HCT116 (cell line): ENCODE measurements around the gene CRACDL. TPM values are rescaled to one million over a fixed set of nuclear protein-coding genes. Genes with fewer than 3 reads are reported as not detected.

ENCODE experiments used
- ATAC-seq: fragments of 200-7000 bp; cut with Tn5 transposase; 2 replicates; pipeline ENCODE4 v1.9.1; 2020; ENCODE audit warnings: mild to moderate bottlenecking, moderate library complexity
- BruUV-seq: library from RNA; stranded (reverse); fragments of 400-500 nt; replicated peaks from 2 replicates; lab custom pipeline; 2021; lab: Mats Ljungman, UMichigan
- CTCF ChIA-PET: fragments of 300-600 bp; sonication (Branson Sonifier 250); formaldehyde crosslinking; loops from one replicate; lab custom pipeline; 2021; ENCODE audit warnings: antibody characterized with exemption; lab: Charles Lee
- POLR2A ChIA-PET: fragments of 300-600, 350-600 bp; sonication (Branson Sonifier 250); formaldehyde crosslinking; loops from one replicate; lab custom pipeline; 2021; ENCODE audit warnings: antibody characterized with exemption; lab: Charles Lee
- RAD21 ChIA-PET, 2 experiments: fragments of 300-600 bp; sonication (Branson Sonifier 250); formaldehyde crosslinking; loops; one replicate each; lab custom pipeline; 2023; ENCODE audit warnings: low total read pairs in 2 of 2; ENCODE audit not compliant: uncharacterized antibody in 2 of 2, unreplicated experiment in 2 of 2, low non-redundant PET in 1 of 2; lab: Charles Lee
- DNase-seq: peaks from one replicate; pipeline ENCODE4 v3.0.0-alpha.2; 2010; ENCODE audit warnings: low read depth, low spot score
- H2AFZ ChIP-seq: fragments of 200-600 bp; shearing (Covaris generic), sonication (generic); 2 replicates; pipeline ENCODE4 v1.6.1; 2017; ENCODE audit warnings: low read depth, mixed run types, mixed read lengths, antibody characterized with exemption, low read length; ENCODE audit not compliant: poor library complexity, severe bottlenecking
- H3K27ac ChIP-seq: 2 replicates; pipeline ENCODE4 v1.5.1; 2012; ENCODE audit warnings: low read depth, low read length
- H3K27me3 ChIP-seq: fragments of 200-600 bp; sonication (generic); 2 replicates; pipeline ENCODE4 v1.6.1; 2016; ENCODE audit warnings: mixed run types, low read length, mixed read lengths; ENCODE audit not compliant: insufficient read depth
- H3K36me3 ChIP-seq, 2 experiments: fragments of 200-500 bp in 1 of 2; fragments of 200-600 bp in 1 of 2; sonication (Bioruptor generic) in 1 of 2; sonication (generic) in 1 of 2; 2 replicates each; pipeline versions ENCODE4 v1.5.1 to v1.6.1; 2014 to 2016; ENCODE audit warnings: low read length in 2 of 2, inconsistent platforms in 1 of 2, mixed read lengths in 1 of 2, mixed run types in 1 of 2; ENCODE audit not compliant: insufficient read depth in 2 of 2, control insufficient read depth in 1 of 2
- H3K4me1 ChIP-seq, 2 experiments: fragments of 200-600 bp in 1 of 2; sonication (generic) in 1 of 2; 2 replicates each; pipeline versions ENCODE4 v1.5.1 to v1.6.1; 2012 to 2017; ENCODE audit warnings: low read length in 2 of 2, inconsistent platforms in 1 of 2, mild to moderate bottlenecking in 1 of 2, mixed read lengths in 1 of 2, mixed run types in 1 of 2, moderate library complexity in 1 of 2; ENCODE audit not compliant: insufficient read depth in 2 of 2, control insufficient read depth in 1 of 2
- H3K4me2 ChIP-seq: fragments of 200-600 bp; sonication (generic); 2 replicates; pipeline ENCODE4 v1.6.1; 2017; ENCODE audit warnings: mixed run types, low read length, mixed read lengths
- H3K4me3 ChIP-seq, 2 experiments: fragments of 200-600 bp in 1 of 2; sonication (generic) in 1 of 2; replicated peaks in 1 of 2; 2 replicates each; pipeline ENCODE4 v1.5.1; 2011 to 2016; ENCODE audit warnings: low read length in 2 of 2, control low read depth in 1 of 2, low read depth in 1 of 2, mild to moderate bottlenecking in 1 of 2, mixed read lengths in 1 of 2, mixed run types in 1 of 2
- H3K79me2 ChIP-seq: fragments of 200-600 bp; sonication (generic); 2 replicates; pipeline ENCODE4 v1.6.1; 2017; ENCODE audit warnings: mild to moderate bottlenecking, mixed run types, low read length, moderate library complexity, mixed read lengths; ENCODE audit not compliant: insufficient read depth
- H3K9ac ChIP-seq: fragments of 200-600 bp; sonication (generic); 2 replicates; pipeline ENCODE4 v1.6.1; 2016; ENCODE audit warnings: low read length, mixed read lengths
- H3K9me2 ChIP-seq: fragments of 200-600 bp; sonication (generic), shearing (Covaris generic); 2 replicates; pipeline ENCODE4 v1.6.1; 2017; ENCODE audit warnings: mixed run types, mild to moderate bottlenecking, moderate library complexity; ENCODE audit not compliant: insufficient read depth
- H3K9me3 ChIP-seq, 2 experiments: fragments of 200-500 bp in 1 of 2; fragments of 200-600 bp in 1 of 2; sonication (Bioruptor generic) in 1 of 2; sonication (generic) in 1 of 2; 2 replicates each; pipeline ENCODE4 v1.6.1; 2014 to 2017; ENCODE audit warnings: low read length in 2 of 2, mixed read lengths in 2 of 2, inconsistent platforms in 1 of 2, low read depth in 1 of 2, mild to moderate bottlenecking in 1 of 2, mixed run types in 1 of 2, moderate library complexity in 1 of 2; ENCODE audit not compliant: control insufficient read depth in 1 of 2, insufficient read depth in 1 of 2
- H4K20me1 ChIP-seq: fragments of 200-600 bp; sonication (generic), shearing (Covaris generic); 2 replicates; pipeline ENCODE4 v1.6.1; 2017; ENCODE audit warnings: mixed run types, mild to moderate bottlenecking, moderate library complexity; ENCODE audit not compliant: insufficient read depth
- CBX3 ChIP-seq: IDR thresholded peaks from 2 replicates; pipeline ENCODE4 v1.6.1; 2012; ENCODE audit warnings: low read depth
- CEBPB ChIP-seq: IDR thresholded peaks from 2 replicates; pipeline ENCODE4 v1.6.1; 2012; ENCODE audit warnings: low read depth
- CTCF ChIP-seq, 3 experiments: fragments of 200-600 bp in 1 of 3; sonication (generic) in 1 of 3; IDR thresholded peaks in 2 of 3; conservative IDR thresholded peaks in 1 of 3; 2 replicates each; pipeline ENCODE4 v1.5.1; 2012 to 2017; ENCODE audit warnings: low read depth in 2 of 3, low read length in 2 of 3, antibody characterized with exemption in 1 of 3, borderline replicate concordance in 1 of 3, control low read depth in 1 of 3, mild to moderate bottlenecking in 1 of 3, mixed read lengths in 1 of 3, mixed run types in 1 of 3, moderate library complexity in 1 of 3; ENCODE audit not compliant: insufficient read depth in 1 of 3
- POLR2A ChIP-seq: IDR thresholded peaks from 2 replicates; pipeline ENCODE4 v1.7.0; 2011; ENCODE audit warnings: borderline replicate concordance; ENCODE audit not compliant: insufficient read depth, insufficient read length; ENCODE audit errors: extremely low read depth
- POLR2AphosphoS5 ChIP-seq: IDR thresholded peaks from 2 replicates; pipeline ENCODE4 v1.6.1; 2011; ENCODE audit warnings: mild to moderate bottlenecking, low read depth, low read length, moderate library complexity
- REST ChIP-seq: IDR thresholded peaks from 2 replicates; pipeline ENCODE4 v1.6.1; 2012; ENCODE audit warnings: low read depth
- SRF ChIP-seq: IDR thresholded peaks from 2 replicates; pipeline ENCODE4 v1.6.1; 2012; ENCODE audit warnings: low read depth
- TCF7L2 ChIP-seq: IDR thresholded peaks from 2 replicates; pipeline ENCODE4 v1.7.0; 2011; ENCODE audit warnings: borderline replicate concordance, inconsistent platforms; ENCODE audit not compliant: insufficient read depth, insufficient read length; ENCODE audit errors: extremely low read depth
- YY1 ChIP-seq: IDR thresholded peaks from 2 replicates; pipeline ENCODE4 v1.6.1; 2011; ENCODE audit warnings: low read length, low read depth, moderate library complexity, mild to moderate bottlenecking; ENCODE audit not compliant: insufficient replicate concordance; ENCODE audit errors: extremely low read depth
- ZBTB33 ChIP-seq: IDR thresholded peaks from 2 replicates; pipeline ENCODE4 v1.6.1; 2011; ENCODE audit warnings: mild to moderate bottlenecking, low read length, moderate library complexity; ENCODE audit not compliant: insufficient replicate concordance; ENCODE audit errors: extremely low read depth
- ZNF274 ChIP-seq: fragments of 200-500 bp; sonication (Bioruptor generic); IDR thresholded peaks from 2 replicates; pipeline ENCODE4 v1.6.1; 2014; ENCODE audit warnings: mild to moderate bottlenecking, low read depth, low read length, inconsistent platforms
- intact Hi-C: fragments of 100-400 bp; cut with micrococcal nuclease; formaldehyde crosslinking; loops from 2 replicates; pipeline ENCODE4 v1.10.0; 2022
- total RNA-seq: library from RNA; stranded (reverse); gene quantifications from one replicate; pipeline ENCODE4 v1.2.1, GENCODE V29; 2021; ENCODE audit not compliant: unreplicated experiment

The CRACDL gene
- total RNA-seq, 1 experiment from 2014 or later, result 1.1 TPM

GRCh38 chr2:98775146-98775986, 160.7 kb downstream of the CRACDL start:
- H3K9ac ChIP-seq, result no peak overlapping the region
- H4K20me1 ChIP-seq, result no peaks in the 10 kb centered on the region
- no peak overlapping the region for H3K4me2 ChIP-seq
- RAD21 ChIA-PET, result no interaction called here
- peaks cover 0 to 5% of the 10 kb centered on the region in 2 experiments; a peak in 1 of 4 replicates for H3K4me1 ChIP-seq
- no peaks in the 10 kb centered on the region for H3K27me3 ChIP-seq
- DNase-seq, result no peak
- intact Hi-C loops, result no loop called here
- no peak overlapping the region for H3K27ac ChIP-seq
- H3K4me3 ChIP-seq, result no peak overlapping the region
- POLR2A ChIA-PET, result no interaction called here
- TF ChIP-seq ZNF274, result no peak
- no peak for TF ChIP-seq CEBPB
- TF ChIP-seq CBX3, result no peak
- TF ChIP-seq SRF, result no peak
- no peak for TF ChIP-seq POLR2A
- no peak for TF ChIP-seq TCF7L2
- ATAC-seq, result no peak
- no peaks in the 10 kb centered on the region for H3K36me3 ChIP-seq
- H3K79me2 ChIP-seq, result no peaks in the 10 kb centered on the region
- no peaks in the 10 kb centered on the region for H3K9me3 ChIP-seq
- H3K9me2 ChIP-seq, result no peaks in the 10 kb centered on the region
- no peak overlapping the region for H2AFZ ChIP-seq
- BruUV-seq, result no TSS peak
- CTCF ChIA-PET, result no interaction called here

GRCh38 chr2:98773907-98774306, 162.1 kb downstream of the CRACDL start:
- Histone ChIP-seq H3K9me3 (no peaks in the 10 kb centered on the region), H3K4me1 (no peaks in the 10 kb centered on the region), H3K36me3 (no peaks in the 10 kb centered on the region), H3K4me3 (no peak overlapping the region), H3K9me2 (no peaks in the 10 kb centered on the region), H3K9ac (no peak overlapping the region), H3K27me3 (no peaks in the 10 kb centered on the region), H3K4me2 (no peak overlapping the region), H4K20me1 (no peaks in the 10 kb centered on the region), H2AFZ (no peak overlapping the region), H3K27ac (no peak overlapping the region), H3K79me2 (no peaks in the 10 kb centered on the region)
- no peak for ATAC-seq
- BruUV-seq, result no TSS peak
- intact Hi-C loops, result no loop called here
- ChIA-PET POLR2A (no interaction called here), RAD21 (no interaction called here), CTCF (no interaction called here)
- no peak for DNase-seq
- TF ChIP-seq CTCF (IDR thresholded peaks at IDR 0.05 in 2 of 3, conservative IDR thresholded peaks at IDR 0.05 in 1 of 3; ENCODE audit: borderline replicate concordance in 1 of 3, insufficient read depth in 1 of 3, low read depth in 2 of 3, low read length in 2 of 3) (no peak), REST (no peak), ZBTB33 (no peak), POLR2AphosphoS5 (no peak), YY1 (no peak)
